ENCODE data around the gene HOXA5.

HOXA5 gene

DNA sequence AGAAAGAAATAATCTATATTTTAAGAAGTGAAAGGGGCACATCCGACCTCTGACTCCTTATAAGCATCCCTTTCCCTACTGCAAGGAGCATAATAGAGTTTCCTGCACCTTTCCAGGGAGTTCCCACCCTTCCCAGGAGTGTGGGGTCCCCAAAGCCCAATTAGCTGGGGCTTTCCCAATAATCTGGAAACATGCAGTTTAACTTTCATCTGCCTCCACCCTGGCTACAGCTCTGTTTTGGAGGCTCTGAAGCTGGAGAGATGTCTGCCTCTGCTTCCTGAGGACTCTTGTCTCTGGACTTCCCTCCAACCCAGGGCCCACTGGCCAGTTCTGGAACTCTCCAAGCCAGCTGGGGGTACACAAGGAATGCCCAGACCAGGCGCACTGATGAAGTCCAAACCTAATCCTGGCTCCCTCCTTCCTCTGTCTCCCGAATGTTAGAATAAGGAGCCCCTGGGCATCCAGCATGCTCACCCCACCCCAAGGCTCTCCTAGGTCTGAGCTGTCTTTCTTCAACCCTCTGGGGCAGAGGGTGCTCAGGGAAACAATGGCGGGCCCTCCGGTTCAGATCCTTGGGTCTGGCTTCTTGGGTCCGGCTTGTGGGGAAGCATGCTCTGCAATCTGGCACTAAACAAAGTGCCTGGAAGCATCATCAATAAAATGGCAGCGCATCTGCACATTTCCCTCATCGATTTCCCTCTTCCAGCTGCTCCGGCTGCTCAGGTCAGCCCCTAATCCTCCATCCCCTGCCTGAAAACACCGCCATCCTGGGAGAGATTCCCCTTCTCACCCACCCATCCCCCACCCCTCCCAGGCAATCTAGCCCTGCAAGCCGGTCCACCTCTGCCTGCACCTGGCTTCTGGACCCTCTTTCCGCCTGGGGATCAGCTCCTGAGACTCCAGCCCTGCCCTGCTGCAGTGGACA lies 26.3 kb downstream of the HOXA5 start:
- no peak for DNase-seq (ENCODE audit: low read depth)

DNA sequence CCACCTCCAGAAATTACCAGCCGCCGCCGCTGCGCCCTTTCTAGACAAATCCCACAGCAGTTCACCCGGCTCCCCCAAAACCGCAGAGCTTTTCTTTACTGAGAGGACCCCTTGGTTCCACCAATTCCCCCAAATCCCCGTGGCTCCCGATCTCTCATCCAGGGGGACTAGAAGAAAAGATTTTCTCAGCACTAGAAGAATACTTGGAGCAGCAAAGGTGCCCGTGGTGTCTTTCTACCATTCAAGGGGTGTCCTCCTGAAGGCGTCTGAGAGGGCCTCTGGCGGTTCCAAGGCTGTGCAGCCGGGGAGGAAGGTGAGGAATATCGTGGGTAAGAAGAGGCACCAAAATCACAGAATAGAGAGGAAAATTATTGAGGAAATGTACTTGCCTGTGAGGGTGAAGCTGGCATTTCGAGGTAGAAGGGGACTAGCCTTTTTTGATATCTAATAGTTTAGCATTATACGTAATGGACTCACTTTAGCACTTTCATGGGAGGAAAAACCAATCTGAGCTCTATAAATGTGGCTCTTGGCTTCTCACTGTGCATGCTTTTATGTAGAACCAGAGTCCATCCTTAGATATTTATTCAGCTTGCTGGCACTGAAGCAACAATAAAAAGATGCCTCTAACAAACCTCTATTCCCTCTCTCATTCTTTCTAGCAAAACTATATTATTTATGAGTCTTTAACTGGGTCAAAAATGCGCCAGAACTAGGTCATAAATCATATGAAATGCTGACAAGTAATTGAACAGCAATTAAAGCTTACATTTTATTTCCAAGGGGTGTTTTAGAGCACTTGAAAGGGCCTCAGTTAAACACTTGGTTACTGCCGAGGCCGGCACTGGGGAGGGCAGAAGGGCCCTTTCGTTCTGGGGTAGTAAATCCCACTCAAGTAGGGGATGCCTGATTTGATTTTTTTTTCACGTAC lies 27.2 kb downstream of the HOXA5 start:
- no peak for DNase-seq (ENCODE audit: low read depth)

DNA sequence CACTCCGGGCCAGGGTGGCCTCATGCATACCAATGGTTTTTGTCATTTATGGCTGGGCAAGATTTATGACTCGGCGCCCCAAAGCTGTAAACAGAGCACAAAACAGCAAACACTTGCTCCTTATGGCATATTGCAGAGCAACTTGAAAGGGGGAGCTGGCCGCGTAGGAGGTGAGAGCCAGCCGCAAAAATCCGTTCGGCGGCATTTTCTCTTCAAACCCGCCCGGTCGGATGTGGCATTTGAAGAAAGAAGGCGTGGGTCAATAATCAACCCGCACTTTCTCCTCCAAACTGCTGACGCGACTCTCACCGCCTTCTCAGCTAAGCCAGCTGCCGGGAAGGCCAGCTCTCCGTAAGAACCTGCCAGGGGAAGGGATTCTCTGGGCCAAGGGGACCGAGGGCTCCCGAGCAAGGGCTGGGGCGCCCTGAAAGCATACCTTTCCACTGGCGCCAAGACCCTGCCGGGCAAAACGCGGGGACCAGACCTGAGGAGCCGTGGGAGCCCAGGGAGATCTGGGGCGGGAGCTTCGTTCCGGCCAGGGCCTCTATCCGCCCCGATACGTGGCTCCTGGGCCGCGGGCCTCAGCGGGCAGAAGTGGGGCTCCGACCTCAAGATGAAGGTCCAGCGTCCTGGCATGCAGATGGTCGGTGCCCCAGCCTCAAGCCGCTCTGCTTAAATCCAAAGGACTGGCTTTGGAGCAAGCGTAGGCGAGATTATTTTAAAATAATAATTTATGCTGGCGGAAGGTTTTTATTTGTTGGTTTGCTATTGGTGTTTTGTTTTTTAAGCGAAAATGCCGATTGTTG lies 28.1 kb downstream of the HOXA5 start:
- no peak for DNase-seq (ENCODE audit: low read depth)

DNA sequence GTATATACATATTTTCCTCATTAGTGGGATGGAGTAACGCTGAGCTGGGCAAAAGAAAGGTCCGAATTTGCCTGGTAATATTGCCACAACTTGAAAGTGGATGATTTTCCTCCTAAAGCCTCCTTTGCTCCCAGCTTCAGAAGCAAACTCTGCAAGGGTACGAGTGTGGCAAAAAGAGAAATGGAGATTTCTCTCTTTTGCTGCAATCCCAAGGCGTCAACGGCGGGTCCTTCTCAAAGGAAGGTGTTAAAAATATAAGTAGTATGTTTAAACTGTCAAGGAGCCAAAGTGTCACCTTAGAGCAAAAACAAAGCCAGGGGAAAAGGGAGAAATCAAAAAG lies 28.6 kb downstream of the HOXA5 start:
- DNase-seq (ENCODE audit: low read depth): no peak

DNA sequence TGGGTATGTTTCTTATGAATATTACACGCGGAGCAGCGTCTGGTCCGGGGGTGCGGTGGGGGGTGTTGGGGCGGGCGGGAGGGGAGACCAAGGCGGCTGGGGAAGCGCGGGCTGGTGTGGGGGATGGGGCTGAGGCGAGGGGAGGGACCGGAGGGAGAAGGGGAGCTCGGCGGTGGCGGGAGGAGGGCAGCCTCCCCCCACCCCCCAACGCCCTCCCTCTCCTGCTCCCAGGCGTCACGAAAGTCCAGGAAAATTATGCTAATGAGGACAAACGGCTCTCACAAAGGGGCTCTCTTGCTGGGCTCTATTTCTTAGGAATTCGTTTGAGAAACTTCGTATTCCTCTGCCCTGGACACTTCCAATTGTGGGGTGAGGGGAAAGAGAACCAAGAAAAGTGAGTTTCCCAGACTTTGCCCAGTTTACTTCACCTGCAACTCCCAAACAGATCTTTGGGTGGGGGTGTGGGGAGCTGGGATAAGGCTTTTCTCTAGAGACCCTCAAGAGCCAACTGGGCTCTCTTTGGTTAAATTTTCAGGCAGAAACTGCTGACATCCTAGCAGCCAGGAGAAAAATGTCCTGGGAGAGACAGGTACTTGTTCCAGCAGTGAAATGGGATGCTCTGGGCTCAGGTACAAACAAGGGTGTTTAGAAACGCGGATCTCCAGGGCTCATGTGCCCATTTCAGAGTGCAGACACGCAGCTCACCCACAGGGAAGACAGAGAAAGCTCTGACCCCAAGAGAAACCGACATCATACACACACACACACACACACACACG lies 29.3 kb downstream of the HOXA5 start:
- DNase-seq (ENCODE audit: low read depth): no peak

DNA sequence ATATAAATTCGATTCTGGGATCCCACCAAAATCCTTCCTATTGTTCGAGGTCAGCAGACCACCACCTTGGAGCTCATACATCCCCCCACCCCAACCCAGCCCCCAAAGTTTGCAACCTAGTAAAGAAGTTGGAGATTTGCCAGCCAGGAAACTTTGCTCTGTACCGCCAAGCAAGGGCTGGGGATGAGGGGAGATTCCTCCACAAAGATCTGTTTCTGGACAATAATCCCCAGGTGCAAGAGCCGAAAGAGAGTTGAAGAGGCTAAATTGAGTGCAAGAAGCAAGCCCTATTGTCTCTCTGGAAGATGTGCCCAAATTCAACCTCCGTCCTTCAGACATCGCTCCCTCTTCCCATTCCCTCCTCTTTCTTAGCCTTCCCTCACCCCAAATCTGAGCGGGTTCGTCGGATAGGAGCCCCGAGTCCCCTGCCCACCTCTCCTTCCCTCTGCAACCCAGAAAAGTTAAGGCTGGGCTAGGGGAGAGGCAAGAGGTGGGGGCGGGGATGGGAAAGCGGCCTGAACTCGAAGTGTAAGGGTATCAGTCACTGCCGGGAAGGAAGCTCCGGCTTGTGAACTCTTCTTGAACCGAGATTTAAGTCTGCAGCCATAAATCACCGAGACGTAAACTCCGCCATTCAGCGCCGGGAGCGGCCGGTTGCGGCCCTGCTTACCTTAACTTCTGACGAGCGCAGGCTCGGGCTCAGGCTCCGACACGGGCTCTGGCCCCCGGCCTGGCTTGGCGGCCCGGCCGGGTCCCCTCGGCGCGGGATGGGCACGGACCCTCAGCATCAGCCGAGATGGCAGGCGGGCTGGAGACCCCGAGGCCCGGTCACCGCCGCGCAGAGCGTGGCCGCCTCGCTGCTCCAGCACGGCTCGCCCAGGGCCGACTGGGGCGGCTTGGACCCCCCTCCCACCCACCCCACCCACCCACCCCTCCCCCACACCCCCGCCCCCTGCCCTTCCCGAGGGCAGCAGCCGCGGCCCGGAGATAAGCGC lies 30.2 kb downstream of the HOXA5 start:
- no peak for DNase-seq (ENCODE audit: low read depth)

- no peak for DNase-seq (ENCODE audit: low read depth)
These were observed 31.1 kb downstream of the HOXA5 start for GRCh38 chr7:27112361-27112760.

DNA sequence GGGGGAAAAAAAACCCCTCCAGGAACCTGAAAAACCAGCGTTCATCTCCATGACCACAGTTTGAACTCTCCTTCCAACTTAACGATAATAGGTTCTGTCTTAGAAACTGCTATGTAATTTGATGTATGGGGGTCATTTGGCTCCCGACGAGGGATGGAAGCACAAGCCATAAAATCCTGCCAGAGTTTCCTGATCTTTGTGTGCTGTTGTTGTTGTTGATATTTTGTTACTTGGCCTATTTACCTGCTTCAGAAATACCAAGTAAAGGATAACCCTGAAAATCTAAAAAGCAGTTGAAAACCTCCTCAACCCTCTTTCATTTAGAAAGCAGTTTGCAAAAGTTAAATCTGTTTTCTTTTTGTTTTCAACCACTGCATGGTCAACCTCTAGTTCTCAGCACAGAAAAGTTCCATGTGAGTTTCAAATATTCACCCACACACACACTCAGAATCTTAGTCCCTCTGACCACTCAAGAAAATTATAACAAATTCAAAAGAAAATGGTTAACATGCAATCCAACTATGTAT lies 31.7 kb downstream of the HOXA5 start:
- DNase-seq (ENCODE audit: low read depth): no peak

DNA sequence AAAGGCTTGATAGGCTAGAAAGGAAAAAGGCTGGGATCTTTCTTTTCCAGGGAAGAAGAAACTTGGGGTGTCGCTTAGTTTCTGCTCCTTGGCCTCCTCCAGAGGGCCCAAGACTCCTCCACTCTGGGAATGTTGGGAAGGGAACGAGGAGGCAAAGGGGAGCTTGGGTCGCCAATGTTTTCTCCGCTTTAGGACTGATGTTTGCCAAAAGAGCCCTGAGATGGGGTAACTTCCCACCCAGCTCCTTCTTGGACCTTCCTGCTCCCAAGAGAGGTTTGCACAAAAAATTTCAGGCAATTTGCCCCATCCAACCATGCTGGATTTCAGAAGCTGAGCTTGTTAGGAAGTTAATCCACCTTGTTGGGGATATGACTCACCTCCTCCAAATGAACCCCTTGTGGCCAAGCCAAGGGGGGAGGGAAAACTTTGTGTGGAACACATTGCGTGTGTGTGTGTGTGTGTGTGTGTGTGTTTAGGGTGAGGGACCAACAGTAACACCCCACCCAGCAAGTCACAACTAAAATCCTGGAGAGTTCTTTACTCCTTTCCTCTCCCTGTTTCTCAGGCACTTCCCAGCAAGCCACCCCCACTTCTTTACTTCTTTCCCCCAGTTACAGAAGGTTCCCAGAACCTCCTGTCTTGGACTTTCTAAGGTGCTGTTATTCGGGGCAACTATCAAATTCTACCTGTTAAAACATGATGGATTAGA lies 32.3 kb downstream of the HOXA5 start:
- DNase-seq (ENCODE audit: low read depth): no peak

GRCh38 chr7:27110186-27111031 lies 33.1 kb downstream of the HOXA5 start:
- DNase-seq (ENCODE audit: low read depth): no peak

GRCh38 chr7:27109466-27110185 lies 33.9 kb downstream of the HOXA5 start:
- no peak for DNase-seq (ENCODE audit: low read depth)

DNA sequence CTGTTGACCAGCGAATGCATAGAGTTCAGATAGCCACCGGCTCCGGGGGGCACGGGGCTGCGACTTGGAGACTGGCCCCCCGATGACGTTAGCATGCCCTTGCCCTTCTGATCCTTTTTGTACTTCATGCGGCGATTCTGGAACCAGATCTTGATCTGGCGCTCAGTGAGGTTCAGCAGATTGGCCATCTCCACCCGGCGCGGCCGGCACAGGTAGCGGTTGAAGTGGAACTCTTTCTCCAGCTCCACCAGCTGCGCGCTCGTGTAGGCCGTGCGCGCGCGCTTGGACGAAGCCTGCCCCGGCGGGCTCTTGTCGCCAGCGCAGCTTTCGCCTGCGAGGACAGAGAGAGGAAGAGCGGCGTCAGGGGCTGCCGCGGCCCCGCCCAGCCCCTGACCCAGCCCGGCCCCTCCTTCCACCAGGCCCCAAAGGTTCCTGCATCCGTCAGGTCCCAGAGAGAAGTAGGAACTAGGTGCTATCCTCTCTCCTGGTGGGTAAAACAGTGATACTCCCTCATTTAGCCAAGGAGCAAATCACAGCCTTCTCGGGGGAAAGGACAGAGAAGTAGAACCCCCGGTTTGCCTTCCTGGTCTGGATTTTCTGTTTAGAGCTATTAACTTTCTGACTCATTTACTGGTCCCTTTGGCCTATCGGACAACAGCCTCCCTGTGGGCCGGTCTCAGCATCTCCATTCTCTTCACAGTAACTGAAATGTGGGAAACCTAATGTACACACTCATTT lies 34.9 kb downstream of the HOXA5 start:
- DNase-seq (ENCODE audit: low read depth): no peak

- no peak for DNase-seq (ENCODE audit: low read depth)
These were observed 35.8 kb downstream of the HOXA5 start for GRCh38 chr7:27107391-27108381.

GRCh38 chr7:27106901-27107240 lies 36.6 kb downstream of the HOXA5 start:
- no peak for DNase-seq (ENCODE audit: low read depth)

- DNase-seq (ENCODE audit: low read depth): no peak
These were observed 37.1 kb downstream of the HOXA5 start for GRCh38 chr7:27106181-27106900.
